T47D (cell line): ENCODE results near the gene MORC1.
"Not testable (repeated sequence)": the region's sequence is repeated elsewhere in the genome, so short reads cannot be mapped to it uniquely, and the experiment has no call there.

Source experiments
- DNase-seq, 2 experiments: peaks; one replicate each; pipeline versions ENCODE4 v3.0.0 to v3.0.0-alpha.2; 2011 to 2012; ENCODE audit warnings: low read depth in 1 of 2, low spot score in 1 of 2
- JUND ChIP-seq: IDR thresholded peaks from 2 replicates; pipeline ENCODE4 v1.6.1; 2012; ENCODE audit warnings: low read depth
- in situ Hi-C: cut with HindIII; loops from 2 replicates; pipeline ENCODE4 v1.10.0; 2016; ENCODE audit warnings: low sequenced_read_pairs, low pct_unique_long_range_greater_than_20kb

Gene MORC1

GRCh38 chr3:109117939-109118338 lies at the start of gene MORC1:
Gene MORC1 (minus strand): TSS chr3:109118134. CDS start chr3:109118059, 75 bp downstream.
- in situ Hi-C loops: no loop called here
- no peak for TF ChIP-seq JUND
- DNase-seq: peak in 1 of 2 experiments; percentile 13

- DNase-seq: no peak
- TF ChIP-seq JUND: no peak
- in situ Hi-C loops: no loop called here
Observed at GRCh38 chr3:109165905-109166304, 48.0 kb upstream of the MORC1 start.

- in situ Hi-C loops: no loop called here
Observed at GRCh38 chr3:109161487-109162123, 43.7 kb upstream of the MORC1 start.

GRCh38 chr3:109155828-109156227 lies 37.9 kb upstream of the MORC1 start:
- in situ Hi-C loops: no loop called here
- TF ChIP-seq JUND: no peak
- no peak for DNase-seq

More at GRCh38 chr3:109161487-109162123, 43.7 kb upstream of the MORC1 start:
- no peak for DNase-seq
- TF ChIP-seq JUND: no peak

GRCh38 chr3:109154979-109155378 lies 37.0 kb upstream of the MORC1 start:
- no peak for DNase-seq
- in situ Hi-C loops: no loop called here
- TF ChIP-seq JUND: no peak

- in situ Hi-C loops: no loop called here
Observed at GRCh38 chr3:109152320-109152719, 34.4 kb upstream of the MORC1 start.

GRCh38 chr3:109149078-109149477 lies 31.1 kb upstream of the MORC1 start:
- in situ Hi-C loops: no loop called here
- no peak for TF ChIP-seq JUND
- DNase-seq: no peak

More at GRCh38 chr3:109152320-109152719, 34.4 kb upstream of the MORC1 start:
- TF ChIP-seq JUND: no peak
- DNase-seq: no peak

GRCh38 chr3:109143646-109144045 lies 25.7 kb upstream of the MORC1 start:
- TF ChIP-seq JUND: no peak
- no peak for DNase-seq
- in situ Hi-C loops: no loop called here

- no peak for TF ChIP-seq JUND
- in situ Hi-C loops: no loop called here
- DNase-seq: no peak
Observed at GRCh38 chr3:109140318-109140717, 22.4 kb upstream of the MORC1 start.

- DNase-seq: no peak
- TF ChIP-seq JUND: no peak
- in situ Hi-C loops: no loop called here
Observed at GRCh38 chr3:109137761-109138160, 19.8 kb upstream of the MORC1 start.

- in situ Hi-C loops: no loop called here
- no peak for TF ChIP-seq JUND
- DNase-seq: no peak
Observed at GRCh38 chr3:109136523-109136922, 18.6 kb upstream of the MORC1 start, which contains the start of gene C3orf85. Gene C3orf85 (plus strand): TSS chr3:109136719. CDS start chr3:109136848, 129 bp downstream.

GRCh38 chr3:109133474-109133816 lies 15.5 kb upstream of the MORC1 start:
- DNase-seq, in situ Hi-C loops: not testable (repeated sequence)

GRCh38 chr3:109132801-109133473 lies 15.0 kb upstream of the MORC1 start:
- no peak for TF ChIP-seq JUND
- no peak for DNase-seq
- in situ Hi-C loops: no loop called here
